ENCODE data around the gene ATP2B1. TPM values are rescaled to one million over a fixed set of nuclear protein-coding genes. Genes with fewer than 3 reads are reported as not detected.

ATP2B1 gene
- total RNA-seq, 1 experiment from 2014 or later, result 20.6 TPM

- H2BK12ac ChIP-seq (ENCODE audit: insufficient read length, low read depth, low read length), result no peak overlapping the region
- no CpG with 5 or more reads among the region's 2 CpGs for WGBS (ENCODE audit: extremely low coverage, insufficient read length, low lambda C conversion rate)
- no peak overlapping the region for H3K56ac ChIP-seq (ENCODE audit: insufficient read length, low read depth, low read length)
- no peak for TF ChIP-seq CTCF (conservative IDR thresholded peaks at IDR 0.05)
- no peak overlapping the region for H3T11ph ChIP-seq (ENCODE audit: low read length)
- H4K20me1 ChIP-seq (ENCODE audit: control insufficient read depth, insufficient read depth, insufficient read length), result no peaks in the 10 kb centered on the region
- no peak overlapping the region for H3K4me3 Mint-ChIP-seq
- no peak overlapping the region for H3K23ac ChIP-seq (ENCODE audit: insufficient read length, low read depth, low read length)
- H3K9me3 ChIP-seq (ENCODE audit: control insufficient read depth, low read depth, low read length), result no peaks in the 10 kb centered on the region
- no peak overlapping the region for H2BK15ac ChIP-seq (ENCODE audit: low read depth, low read length)
- H3K9ac ChIP-seq (ENCODE audit: extremely low read depth, insufficient read length, low read length), result no peak overlapping the region
- no peaks in the 10 kb centered on the region for H3K27me3 ChIP-seq (ENCODE audit: insufficient read depth, low read length)
- no peak overlapping the region for H3K27ac ChIP-seq (ENCODE audit: insufficient read length, low read depth, low read length)
- DNase-seq, result no peak
- H2BK120ac ChIP-seq (ENCODE audit: low read depth, low read length, poor library complexity, severe bottlenecking), result no peak overlapping the region
- no peak overlapping the region for H2BK5ac ChIP-seq (ENCODE audit: insufficient read length, low read length)
- H3K27me3 Mint-ChIP-seq (ENCODE audit: low read depth), result no peaks in the 10 kb centered on the region
- H4K8ac ChIP-seq (replicated peaks; ENCODE audit: insufficient read length, low read depth, low read length), result no peak overlapping the region
- no peak overlapping the region for H4K5ac ChIP-seq (ENCODE audit: insufficient read length, low read depth, low read length)
- no peak overlapping the region for H3K4me2 ChIP-seq (ENCODE audit: insufficient read depth, insufficient read length, low read length)
- no peak overlapping the region for H3K18ac ChIP-seq (ENCODE audit: insufficient read length, low read depth, low read length)
- H3K36me3 Mint-ChIP-seq (ENCODE audit: insufficient read depth in 1 of 3, low read depth in 3 of 3), result no peaks in the 10 kb centered on the region
- peaks cover 8 to 9% of the 10 kb centered on the region in 2 experiments for H3K4me1 Mint-ChIP-seq
- no peak overlapping the region for H3K4ac ChIP-seq (ENCODE audit: low read depth, low read length)
- H2AK5ac ChIP-seq (ENCODE audit: insufficient read length, low read length), result no peak overlapping the region
- H4K91ac ChIP-seq (ENCODE audit: insufficient read length, low read depth, low read length), result no peak overlapping the region
- H3K27ac Mint-ChIP-seq, result no peak overlapping the region
- H3K9me3 Mint-ChIP-seq, result no peaks in the 10 kb centered on the region; a peak in 1 of 5 replicates
- H3K79me1 ChIP-seq (ENCODE audit: insufficient read depth, low read depth, low read length, poor library complexity, severe bottlenecking), result peaks cover 2% of the 10 kb centered on the region
- H2BK20ac ChIP-seq (ENCODE audit: low read depth, low read length, poor library complexity, severe bottlenecking), result no peak overlapping the region
- H2AFZ ChIP-seq (ENCODE audit: low read length), result no peak overlapping the region
- H3K23me2 ChIP-seq (ENCODE audit: insufficient read length, low read depth, low read length, poor library complexity, severe bottlenecking), result no peaks in the 10 kb centered on the region
- H3K14ac ChIP-seq (ENCODE audit: insufficient read depth, low read length), result no peak overlapping the region
- no peaks in the 10 kb centered on the region for H3K4me1 ChIP-seq (ENCODE audit: insufficient read depth, low read length)
- peaks cover 3% of the 10 kb centered on the region; the same call in 1 of the 2 replicates for H3K79me2 ChIP-seq (ENCODE audit: insufficient read depth, low read length)
Observed at GRCh38 chr12:89673603-89674002, 35.0 kb downstream of the ATP2B1 start.
